GM21529 (cell line): ENCODE measurements around the gene SPDYE6.
"Not testable (repeated sequence)": the region's sequence is repeated elsewhere in the genome, so short reads cannot be mapped to it uniquely, and the experiment has no call there.

Experiments used
- ATAC-seq: cut with Tn5 transposase; IDR thresholded peaks from one replicate; pipeline ENCODE4 v1.9.1; 2021; ENCODE audit not compliant: unreplicated experiment

SPDYE6 gene

GRCh38 chr7:102356344-102356743, at the start of gene SPDYE6:
Gene SPDYE6, minus strand, starts transcription at chr7:102356444. Its CDS starts 421 bp downstream, at chr7:102356023.
- not testable (repeated sequence) for ATAC-seq

- not testable (repeated sequence) for ATAC-seq
Measured at GRCh38 chr7:102404862-102405188, 48.6 kb upstream of the SPDYE6 start.

- peak; percentile 83 for ATAC-seq
Measured at GRCh38 chr7:102404005-102404861, 48.0 kb upstream of the SPDYE6 start.

GRCh38 chr7:102403563-102403962, 47.3 kb upstream of the SPDYE6 start:
- ATAC-seq = no peak

- no peak for ATAC-seq
Measured at GRCh38 chr7:102400360-102400759, 44.1 kb upstream of the SPDYE6 start.

GRCh38 chr7:102398543-102398942, 42.3 kb upstream of the SPDYE6 start:
- no peak for ATAC-seq

GRCh38 chr7:102396710-102397019, 40.4 kb upstream of the SPDYE6 start:
- ATAC-seq = no peak

GRCh38 chr7:102395873-102396709, 39.8 kb upstream of the SPDYE6 start, which contains the start of gene PRKRIP1:
Gene PRKRIP1, plus strand, starts transcription at chr7:102396363. Its CDS starts 49 bp downstream, at chr7:102396412.
- ATAC-seq = peak; percentile 97

- ATAC-seq = no peak
Measured at GRCh38 chr7:102395592-102395872, 39.3 kb upstream of the SPDYE6 start.

DNA sequence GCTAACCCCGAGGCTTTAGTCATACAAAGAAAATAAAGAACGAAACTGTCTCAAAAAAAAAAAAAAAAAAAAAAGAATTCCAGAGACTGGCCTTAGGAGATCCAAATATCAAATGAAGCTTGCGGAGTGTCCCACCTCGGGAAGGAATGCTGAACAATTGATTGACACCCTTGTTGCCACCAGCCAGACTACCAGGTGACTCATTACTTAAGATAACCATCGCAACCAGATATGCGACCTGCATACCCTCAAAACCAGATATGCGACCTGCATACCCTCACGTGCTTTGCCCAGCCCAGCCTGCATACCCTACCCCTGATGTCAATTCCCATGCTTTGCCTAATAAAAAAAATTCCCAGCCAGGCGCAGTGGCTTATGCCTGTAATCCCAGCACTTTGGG, 37.2 kb upstream of the SPDYE6 start:
- no peak for ATAC-seq

- ATAC-seq = no peak
Measured at GRCh38 chr7:102392330-102392729, 36.1 kb upstream of the SPDYE6 start.

DNA sequence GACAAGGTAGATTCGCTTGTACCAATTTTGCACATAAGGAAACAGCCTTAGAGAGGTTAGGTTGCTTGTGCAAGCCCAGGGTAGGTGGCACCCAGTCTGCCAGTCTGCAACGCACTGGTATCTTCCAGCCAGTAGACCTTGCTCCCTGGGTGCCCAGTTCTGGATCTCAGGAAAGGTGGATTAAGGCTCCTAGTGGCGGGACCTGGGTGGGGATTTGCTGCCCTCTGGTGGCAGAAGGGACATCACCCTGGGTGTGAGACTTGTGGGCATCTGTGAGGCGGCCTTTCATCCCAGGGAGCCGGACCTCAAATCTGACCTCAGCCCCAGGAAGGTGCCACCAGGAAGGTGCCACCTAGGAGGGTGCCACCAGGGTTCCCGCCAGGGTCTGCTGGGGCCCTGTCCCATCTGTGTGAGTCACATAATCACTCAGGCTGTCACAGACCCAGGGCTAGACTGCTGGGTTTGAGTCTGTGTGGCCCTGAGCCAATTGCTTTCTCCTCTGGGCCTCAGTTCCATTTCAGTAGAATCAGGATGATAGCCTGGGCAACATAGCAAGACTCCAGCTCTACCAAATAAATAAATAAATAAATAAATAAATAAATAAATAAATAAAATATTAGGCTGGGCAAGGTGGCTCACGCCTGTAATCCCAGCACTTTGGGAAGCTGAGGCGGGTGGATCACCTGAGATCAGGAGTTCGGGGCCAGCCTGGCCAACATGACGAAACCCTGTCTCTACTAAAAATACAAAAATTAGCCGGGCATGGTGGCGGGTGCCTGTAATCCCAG, 34.6 kb upstream of the SPDYE6 start:
- ATAC-seq = no peak

DNA sequence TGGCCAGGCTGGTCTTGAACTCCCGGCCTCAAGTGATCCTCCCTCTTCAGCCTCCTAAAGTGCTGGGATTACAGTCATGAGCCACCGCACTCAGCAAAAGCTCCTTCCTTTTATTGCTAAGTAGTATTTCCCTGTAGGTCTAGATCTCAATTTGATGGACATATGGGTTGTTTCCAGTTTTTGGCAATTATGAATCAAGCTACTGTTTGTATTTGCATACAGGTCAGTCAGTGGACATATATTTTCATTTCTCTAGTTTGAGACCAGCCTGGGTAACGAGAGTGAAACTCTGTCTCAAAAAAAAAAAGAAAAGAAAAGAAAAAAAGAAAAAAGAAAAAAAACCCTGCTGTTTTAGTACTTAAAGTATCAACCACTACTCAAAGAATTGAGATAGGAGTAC, 33.6 kb upstream of the SPDYE6 start:
- no peak for ATAC-seq

DNA sequence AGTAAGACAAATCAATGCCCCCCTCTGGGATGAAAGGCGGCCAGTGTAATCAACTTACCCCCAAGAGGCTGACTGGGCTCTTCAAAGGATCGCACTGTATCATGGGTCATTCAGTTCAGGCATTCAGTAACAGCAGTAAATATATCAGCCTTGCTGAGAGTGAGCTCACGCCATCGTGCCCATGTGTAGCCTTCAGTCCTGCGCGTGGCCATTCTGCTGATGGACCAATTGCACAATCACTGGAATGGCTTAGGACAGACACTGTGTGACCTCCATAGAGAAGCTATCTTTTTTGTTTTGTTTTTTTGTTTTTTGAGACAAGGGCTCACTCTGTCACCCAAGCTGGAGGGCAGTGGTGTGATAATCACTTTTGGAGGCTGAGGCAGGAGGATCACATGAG, 30.8 kb upstream of the SPDYE6 start:
- ATAC-seq = no peak

DNA sequence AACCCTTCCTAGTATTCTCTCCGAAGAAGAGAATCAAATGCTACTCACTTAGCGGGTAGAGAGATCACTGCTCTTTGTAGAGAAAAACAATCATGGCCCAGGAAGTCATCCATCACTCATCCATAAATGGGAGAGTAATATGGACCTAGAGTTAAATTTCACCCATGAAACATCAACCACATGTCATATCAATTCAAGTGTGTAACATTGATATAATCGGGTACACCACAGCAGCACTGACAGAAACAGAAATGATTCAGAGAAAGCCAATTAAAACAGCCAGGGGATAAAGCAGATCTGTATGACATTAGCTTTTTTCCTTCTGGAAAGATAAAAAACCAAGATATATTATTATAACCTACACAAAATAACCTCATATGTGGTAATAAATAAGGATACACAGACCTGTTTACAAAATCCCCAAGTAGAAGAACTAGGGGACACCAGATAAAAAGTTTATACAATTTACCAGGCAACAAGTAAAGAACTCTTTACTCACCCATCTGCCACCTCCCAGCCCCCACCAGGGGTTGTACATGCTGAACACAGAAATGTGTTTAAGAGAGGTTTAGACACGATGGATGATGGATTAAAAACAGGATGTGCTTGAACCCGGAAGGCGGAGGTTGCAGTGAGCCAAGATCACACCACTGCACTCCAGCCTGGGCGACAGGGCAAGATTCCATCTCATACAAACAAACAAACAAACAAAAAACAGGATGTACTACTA, 25.6 kb upstream of the SPDYE6 start:
- ATAC-seq = not testable (repeated sequence)

GRCh38 chr7:102380837-102381236, 24.6 kb upstream of the SPDYE6 start:
- not testable (repeated sequence) for ATAC-seq

DNA sequence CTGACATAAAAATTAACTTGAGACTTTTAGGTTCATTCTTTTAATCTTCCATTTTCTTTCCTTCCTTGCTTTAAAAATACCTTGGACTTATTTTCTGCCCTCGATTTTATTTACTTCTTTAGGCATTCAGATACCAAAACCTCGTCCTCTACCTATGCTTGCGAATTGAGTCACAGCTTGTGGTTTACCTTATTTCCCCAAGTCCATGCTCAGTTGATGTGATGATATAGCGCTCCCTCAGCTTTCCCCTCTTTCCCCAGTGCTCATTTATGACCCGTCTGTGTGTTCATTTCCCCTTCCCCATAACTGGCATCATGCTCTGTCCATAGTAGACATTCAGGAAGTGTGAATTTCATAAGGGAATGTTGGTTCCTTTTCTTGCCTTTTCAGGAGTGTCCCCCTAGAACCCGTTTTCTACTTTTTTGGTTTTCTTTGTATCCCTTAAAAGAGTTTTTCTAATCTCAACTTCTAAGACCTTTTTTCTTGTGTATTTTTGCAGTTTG, 20.8 kb upstream of the SPDYE6 start:
- ATAC-seq = no peak

DNA sequence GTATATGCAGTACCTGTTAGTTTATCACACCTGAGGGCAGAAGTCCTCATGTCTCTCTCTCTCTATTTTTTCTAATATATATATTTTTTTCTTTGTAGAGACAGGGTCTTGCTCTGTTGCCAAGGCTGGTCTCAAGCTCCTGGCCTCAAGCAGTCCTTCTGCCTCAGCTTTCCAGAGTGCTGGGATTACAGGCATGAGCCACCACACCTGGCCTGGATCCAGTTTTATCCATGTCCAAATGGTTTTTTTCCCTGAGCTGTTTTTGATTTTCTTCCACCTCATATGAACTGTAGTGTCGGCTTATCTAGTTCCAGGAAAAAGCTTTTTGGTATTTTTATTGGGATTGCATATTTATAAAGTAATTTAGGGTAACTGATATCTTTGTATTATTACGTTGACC, 16.6 kb upstream of the SPDYE6 start:
- not testable (repeated sequence) for ATAC-seq

DNA sequence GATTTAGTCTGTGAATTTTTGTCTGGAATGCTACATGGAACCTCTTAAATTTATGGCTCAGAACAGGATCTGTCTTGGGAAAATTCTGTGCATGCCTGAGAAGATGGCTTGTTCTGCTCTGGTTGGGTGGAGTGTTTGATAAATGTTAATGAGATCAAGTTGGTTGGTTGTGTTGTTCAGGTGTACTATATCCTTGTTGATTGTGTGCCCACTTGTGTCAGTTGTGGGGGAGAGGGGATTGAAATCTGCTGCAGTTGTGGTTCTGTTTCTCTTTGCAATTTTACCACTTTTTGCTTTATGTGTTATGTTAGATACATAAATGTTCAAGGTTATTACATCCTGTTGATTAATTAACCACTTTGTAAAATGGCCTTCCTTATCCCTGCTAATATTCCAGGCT, 13.8 kb upstream of the SPDYE6 start:
- not testable (repeated sequence) for ATAC-seq

DNA sequence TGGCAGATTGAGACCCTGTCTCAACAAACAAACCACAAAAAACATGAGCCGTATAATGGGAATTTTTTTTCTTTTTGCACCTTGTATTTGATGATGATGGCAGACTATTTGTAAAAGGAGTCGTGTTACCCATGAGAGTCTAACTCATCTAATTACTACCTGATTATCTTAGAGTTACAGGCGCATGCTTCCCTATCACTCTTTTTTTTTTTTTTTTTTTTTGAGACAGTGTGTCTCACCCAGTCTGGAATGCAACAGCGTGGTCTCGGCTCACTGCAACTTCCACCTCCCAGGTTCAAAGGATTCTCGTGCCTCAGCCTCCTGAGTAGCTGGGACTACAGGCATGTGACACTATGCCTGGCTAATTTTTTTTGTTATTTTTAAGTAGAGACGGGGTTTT, 9.1 kb upstream of the SPDYE6 start:
- ATAC-seq = not testable (repeated sequence)
